T-helper 2 cell treated with Interferon-gamma antibody and Interleukin-4, amounts not matched to agents 100 ng/mL and 5 ng/mL, for 36 hours (primary cell): ENCODE measurements around the gene ZNF138. TPM values are rescaled to one million over a fixed set of nuclear protein-coding genes. Genes with fewer than 3 reads are reported as not detected.
"Not testable (repeated sequence)": the region's sequence is repeated elsewhere in the genome, so short reads cannot be mapped to it uniquely, and the experiment has no call there.

Experiments
- intact Hi-C: fragments of 100-400 bp; cut with micrococcal nuclease; formaldehyde crosslinking; loops from one replicate; pipeline ENCODE4 v1.15.1; 2023
- total RNA-seq: library from RNA; stranded (reverse); gene quantifications from 2 replicates; pipeline ENCODE4 v1.2.3, GENCODE V29; 2022

The ZNF138 gene
- total RNA-seq, 1 donor from 2014 or later: 8.9 TPM

DNA sequence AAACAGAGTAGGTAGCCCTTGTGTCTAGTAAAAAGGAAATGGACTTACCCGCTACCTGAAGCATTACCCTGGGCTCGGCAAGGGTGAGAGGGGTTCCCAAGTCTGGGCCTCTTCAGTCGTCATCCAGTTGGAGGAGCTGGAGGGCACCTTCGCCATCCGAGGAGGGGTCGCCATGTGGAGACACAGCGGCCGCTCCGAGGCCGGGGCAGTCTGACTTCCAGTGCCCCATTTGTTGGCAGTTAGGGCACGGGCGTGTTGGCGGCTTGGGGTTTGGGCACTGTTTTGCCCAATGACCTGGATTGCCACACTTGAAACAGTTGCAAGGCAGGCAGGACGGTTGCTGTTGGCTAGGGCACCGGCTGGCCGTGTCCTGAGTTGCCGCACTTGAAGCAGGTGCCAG, 43.8 kb downstream of the ZNF138 start:
- intact Hi-C loops: not testable (repeated sequence)

DNA sequence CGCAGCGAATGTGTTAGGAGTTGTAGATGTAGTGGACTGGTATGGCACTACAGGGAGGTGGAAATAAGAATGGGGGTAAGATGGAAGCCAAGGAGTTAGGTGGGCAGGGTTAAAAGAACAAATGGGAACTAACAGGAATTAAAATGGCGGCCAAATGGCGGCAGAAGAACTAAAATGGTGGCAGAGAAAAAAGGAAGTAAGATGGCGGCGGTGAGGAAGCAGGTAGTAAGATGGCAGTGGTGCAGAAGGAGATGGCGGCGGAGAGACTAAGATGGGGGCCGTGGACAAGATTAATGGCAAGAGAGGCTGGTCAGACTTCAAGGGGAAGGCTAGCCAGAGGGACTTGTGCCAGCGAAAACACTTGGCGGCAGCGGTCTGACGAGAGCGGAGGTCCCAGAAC, 44.5 kb downstream of the ZNF138 start:
- intact Hi-C loops: no loop called here

DNA sequence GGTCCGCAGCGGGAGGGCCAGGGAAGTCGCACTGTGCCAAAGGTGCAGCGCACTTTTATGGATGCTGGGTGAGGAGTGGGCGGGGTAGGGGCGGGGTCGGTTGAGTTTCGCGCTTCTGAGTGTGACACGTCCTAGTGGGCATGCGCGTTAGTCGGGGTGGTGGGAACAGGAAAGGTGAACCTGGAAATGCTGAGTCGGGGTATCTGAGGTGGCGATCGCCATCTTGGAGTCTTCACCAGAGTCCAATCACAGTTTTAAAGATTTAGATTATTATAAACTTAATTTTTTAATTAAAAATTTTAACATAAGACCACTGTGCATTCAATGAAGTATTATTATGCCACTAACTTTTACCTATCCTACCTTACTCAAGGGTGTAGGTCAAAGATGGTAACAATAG, 45.7 kb downstream of the ZNF138 start:
- intact Hi-C loops: no loop called here

DNA sequence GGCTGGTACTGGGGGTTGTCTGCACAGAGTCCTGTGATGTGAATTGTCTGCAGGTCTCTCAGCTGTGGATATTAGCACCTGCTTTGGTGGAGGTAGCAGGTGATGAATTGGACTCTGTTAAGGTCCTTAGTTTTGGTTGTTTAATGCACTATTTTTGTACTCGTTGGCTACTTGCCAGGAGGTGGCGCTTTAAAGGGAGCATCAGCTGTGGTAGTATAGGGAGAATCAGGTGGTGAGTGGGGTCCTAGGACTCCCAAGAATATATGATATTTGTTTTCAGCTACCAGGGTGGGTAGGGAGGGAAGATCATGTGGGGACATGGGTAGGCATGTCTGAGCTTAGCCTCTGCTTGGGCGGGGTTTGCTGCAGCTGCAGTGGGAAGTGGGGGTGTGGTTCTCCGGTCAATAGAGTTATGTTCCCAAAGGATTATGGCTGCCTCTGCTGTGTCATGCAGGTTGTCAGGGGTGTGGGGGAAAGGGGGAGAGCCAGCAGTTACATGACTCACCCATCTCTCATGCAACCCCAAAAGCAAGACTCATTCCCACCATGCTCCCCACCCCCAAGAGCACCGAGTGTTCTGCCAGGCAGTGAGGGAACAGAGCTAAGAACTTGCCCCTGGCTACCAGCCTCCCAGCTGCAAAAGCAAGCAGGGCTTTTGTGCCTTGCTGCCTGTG, 55.2 kb downstream of the ZNF138 start:
- intact Hi-C loops: no loop called here

DNA sequence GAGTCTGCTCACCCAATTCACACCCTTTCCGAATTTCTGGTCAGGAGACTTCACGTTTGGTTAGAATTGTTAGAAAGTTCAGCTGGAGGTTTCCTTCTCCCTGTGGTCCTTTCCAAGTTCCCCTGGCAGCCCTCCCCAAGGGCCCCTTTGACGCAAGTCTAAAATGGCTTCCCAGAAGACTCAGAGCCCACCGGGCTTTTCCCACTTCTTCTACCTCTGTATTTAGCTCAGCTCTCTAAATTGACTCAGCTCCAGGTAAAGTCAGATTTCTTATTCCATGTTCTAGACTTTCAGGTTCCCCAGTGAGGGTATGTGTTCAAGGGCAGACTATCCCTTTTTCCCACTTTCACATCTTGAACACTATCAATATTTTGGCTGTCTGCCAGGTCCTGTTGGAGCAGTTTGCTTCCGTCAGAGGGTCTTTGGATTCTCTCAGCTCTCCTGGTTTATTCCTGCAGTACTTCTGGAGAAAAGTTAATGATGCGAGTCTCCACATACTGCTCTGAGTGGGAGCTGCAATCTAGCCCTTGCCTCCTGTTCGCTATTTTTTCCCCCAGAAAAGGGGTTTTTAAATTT, 55.8 kb downstream of the ZNF138 start:
- intact Hi-C loops: no loop called here

DNA sequence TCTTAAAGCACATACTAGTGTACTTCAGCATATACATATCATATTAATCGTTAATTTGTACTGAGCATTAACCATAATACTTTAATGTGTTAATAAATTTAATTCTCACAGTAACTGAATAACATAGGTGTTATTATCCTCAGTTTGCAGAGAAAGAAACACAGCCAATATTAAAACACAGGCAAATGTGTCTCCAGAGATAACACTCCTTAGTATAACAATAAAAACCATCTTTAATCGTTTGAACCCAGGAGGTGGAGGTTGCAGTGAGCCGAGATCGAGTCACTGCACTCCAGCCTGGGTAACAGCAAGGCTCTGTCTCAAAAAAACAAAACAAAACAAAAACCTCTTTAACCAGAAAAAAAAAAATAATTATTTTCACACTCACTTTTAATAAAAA, 59.5 kb downstream of the ZNF138 start:
- intact Hi-C loops: no loop called here

DNA sequence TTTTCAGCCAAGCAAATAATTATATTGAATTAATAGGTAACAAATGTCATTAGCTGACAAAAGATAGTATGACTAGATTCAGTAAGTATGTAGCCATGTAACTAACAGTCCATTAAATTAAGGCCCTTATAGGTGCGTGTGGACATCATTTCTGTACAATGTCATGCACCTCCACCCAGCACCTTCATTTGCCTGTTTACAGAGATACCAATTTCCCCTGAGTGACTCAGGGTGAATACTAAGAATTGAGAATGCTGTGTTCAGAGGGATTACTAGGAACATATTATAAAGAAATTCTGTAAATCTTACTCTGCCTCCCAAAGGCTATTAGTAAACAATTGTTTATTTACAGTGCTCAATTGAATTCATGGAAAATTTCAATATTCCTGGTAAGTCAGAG, 60.7 kb downstream of the ZNF138 start:
- intact Hi-C loops: no loop called here

DNA sequence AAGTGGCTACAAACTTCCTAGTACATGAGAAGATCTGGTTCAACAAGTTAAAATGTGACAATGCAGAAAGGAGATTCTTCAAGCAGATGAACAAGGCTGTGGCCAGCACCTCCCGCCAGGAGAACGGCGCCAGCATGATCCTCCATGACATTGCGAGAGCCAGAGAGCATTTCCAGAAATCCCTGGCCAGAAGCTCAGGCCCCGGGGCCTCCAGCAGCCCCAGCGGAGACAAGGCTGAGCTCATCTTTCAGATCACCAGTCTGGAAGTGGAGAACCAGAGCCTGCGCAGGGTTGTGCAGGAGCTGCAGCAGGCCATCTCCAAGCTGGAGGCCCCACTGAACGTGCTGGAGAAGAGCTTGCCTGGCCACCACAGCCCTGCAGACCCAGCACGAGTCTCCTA, 68.8 kb downstream of the ZNF138 start:
- intact Hi-C loops: no loop called here

DNA sequence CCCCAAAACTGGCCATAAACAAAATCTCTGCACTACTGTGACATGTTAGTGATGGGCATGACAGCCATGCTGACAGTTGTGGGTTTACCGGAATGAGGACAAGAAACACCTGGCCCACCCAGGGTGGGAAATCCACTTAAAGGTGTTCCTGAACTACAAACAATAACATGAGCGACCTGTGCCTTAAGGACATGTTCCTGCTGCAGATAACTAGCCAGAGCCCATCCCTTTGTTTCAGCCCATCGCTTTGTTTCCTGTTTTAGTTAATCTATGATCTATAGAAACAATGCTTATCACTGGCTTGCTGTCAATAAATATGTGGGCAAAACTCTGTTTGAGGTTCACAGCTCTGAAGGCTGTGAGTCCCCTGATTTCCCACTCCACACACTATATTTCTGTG, 69.3 kb downstream of the ZNF138 start:
- intact Hi-C loops: not testable (repeated sequence)

DNA sequence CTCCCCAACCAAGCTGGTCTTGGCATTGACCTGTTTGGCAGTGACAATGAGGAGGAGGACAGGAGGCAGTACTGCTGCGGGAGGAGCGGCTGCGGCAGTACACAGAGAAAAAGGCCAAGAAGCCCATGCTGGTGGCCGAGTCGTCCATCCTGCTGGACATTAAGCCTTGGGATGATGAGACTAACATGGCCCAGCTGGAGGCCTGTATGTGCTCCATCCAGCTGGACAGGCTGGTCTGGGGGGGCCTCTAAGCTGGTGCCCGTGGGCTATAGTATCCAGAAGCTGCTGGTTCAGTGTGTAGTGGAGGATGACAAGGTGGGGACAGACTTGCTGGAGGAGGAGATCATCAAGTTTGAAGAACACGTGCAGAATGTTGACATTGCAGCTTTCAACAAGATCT, 69.7 kb downstream of the ZNF138 start:
- intact Hi-C loops: no loop called here

DNA sequence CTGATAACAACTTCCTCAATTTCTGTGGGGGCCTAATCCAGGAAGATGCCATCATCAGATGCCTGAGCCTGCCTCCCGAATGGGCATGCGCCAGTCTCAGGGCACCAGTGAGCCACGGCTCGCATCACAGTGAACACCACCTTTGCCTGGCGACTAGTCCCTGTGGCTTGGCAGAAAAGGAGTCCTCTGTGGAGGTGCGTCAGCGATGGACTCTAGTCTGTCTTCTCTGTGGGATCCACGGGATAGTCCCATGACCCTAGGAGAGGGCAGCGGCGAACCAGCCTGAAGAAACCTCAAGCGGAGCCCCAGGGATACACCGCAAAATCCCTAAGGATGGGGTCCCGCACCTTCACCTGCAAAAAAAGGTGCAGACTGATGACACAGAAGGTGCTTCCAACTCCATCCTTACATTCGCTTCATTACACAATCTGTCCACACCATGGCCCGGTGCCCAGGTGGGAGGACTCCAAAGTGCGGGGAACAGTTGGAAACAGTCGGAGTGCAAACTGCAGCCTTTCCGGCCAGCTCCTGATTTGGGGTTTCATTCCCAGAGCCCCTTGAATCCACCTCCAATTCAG, 73.7 kb downstream of the ZNF138 start:
- intact Hi-C loops: no loop called here

DNA sequence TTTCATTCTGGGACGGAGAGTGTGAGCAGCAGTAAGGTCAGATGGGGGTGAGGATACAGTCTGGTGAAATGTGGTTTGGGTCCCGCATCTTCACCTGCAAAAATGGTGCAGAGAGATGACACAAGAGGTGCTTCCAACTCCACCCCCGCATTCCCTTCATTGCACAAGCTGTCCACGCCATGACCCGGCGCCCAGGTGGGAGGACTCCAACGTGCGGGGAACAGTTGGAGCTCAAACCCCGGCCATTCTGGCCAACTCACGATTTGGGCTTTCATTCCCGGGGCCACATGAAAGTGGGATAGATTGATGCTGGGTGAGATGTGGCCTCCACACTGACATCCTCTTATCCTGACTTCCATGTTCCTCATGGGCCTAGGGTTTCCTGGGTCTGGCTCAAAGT, 74.3 kb downstream of the ZNF138 start:
- intact Hi-C loops: no loop called here

DNA sequence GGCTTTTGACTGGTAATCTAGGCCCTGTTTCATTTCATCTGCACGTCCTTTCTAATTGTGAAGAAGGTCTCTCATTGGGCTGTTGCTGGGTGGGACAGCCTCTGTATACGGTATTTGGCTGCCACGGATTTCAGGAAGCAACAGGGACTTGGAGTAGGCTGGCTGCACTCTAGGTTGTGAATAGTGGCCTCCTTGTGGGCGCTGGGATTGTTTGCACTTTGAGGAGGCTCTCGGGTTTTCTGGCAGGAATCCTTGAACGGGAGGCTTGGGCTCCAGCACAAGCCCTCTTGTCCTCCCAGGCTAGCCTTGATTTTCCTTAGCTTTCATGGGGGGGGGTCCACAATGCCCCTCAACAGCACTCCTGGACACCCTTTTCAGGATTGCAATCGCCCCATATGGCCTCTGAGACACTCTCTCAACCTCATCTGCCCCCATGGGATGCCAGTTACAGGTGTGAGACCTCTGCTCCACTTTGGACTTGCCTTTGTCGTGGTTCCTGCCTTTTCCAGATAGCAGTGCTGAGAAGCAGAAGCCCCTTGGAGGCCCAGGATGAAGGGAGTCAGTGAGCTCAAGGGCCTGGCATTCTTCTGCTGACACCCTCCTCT, 75.0 kb downstream of the ZNF138 start:
- intact Hi-C loops: no loop called here

DNA sequence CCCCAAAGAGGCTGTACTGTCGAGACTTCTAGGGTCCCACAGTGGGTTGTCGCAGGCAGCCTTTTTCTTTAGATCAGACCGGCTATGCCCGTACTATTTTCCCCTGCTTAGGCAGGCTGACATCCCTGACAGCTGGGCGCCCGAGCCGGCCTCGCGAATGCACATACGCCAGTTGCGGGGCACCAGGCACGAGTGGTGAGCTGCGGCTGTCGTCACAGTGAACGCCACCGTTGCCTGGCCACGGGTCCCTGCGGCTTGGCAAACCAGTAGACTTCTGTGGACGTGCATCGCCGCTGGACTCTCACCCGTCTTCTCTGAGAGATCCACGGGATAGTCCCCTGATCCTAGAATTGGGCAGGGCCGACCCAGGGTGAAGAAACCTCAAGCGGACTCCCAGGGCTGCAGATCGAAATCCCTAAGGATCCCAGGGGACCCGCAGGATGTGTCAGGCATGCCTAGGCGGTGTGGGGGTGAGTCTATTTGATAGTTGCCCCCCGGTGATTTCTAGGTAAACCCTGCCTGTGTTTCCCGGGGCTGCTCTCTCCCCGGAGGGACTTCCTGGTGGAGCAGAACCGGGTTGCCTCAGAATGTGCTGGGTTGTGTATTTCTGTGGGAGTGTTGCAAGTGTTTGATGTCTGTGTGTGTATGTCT, 75.8 kb downstream of the ZNF138 start:
- intact Hi-C loops: no loop called here

DNA sequence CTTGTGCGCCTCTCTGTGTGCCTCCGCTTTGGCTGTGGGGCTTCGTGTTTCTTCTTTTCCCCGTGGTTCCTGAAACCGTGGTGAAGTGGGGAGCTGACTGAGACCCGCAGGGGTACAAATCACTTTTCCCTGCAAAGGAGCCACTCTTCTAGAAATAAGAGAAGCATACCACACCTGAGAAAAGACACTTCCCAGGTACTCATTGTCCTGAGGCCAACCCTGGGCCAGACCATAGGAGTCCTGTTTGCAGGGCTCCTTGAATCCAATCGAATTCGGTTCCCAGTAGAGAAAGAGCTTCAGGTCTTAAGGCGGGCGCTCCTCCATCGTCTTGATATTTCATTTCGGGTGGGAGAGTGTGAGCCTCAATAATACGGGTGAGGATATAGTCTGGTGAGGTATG, 76.4 kb downstream of the ZNF138 start:
- intact Hi-C loops: no loop called here

DNA sequence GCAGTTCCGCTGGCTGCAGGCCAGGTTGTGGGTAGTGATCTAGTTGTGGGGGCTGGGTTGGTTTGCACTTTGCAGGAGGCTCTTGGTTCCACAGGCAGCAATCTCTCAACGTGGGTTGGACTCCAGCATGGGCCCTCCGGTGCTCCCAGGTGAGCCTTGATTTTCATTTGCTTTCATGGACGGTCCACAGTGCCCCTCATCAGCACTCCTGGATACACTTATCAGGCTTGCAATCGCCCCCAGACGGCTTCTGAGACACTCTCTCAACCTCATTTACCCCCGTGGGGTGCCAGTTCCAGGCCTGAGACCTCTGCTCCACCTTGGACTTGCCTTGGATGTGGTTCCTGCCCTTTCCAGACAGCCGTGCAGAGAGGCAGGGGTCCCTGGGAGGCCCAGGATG, 77.5 kb downstream of the ZNF138 start:
- intact Hi-C loops: no loop called here

DNA sequence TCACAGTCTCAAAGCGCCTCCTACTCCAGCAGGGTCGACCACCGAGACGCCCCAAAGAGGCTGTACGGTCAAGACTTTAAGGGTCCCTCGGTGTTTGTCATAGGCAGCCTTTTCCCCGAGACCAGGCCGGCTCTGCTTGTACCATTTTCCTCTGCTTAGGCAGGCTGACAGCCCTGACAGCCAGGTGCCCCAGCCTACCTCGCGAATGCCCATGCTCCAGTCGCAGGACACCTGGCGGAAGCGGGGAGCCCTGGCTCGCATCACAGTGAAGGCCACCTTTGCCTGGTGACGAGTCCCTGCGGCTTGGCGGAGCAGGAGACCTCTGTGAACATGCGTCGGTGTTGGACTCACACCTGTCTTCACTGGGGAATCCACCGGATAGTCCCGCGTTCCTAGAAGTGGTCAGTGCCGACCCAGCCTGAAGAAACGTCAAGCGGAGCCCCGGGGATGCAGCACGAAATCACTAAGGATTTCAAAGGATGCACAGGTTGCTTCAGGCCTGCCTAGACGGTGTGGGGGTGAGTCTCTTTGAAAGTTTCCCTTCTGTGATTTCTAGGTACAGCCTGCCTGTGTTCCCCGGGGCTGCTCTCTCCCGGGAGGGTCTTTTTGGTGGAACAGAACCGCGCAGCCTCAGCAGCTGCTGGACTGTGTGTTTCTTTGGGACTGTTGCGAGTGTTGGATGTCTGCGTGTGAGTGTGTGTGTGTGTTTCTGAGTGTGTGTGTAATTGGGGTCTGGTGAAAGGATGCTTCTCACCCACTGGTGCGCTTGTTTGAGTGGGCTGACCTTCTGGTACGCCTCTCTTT, 78.3 kb downstream of the ZNF138 start:
- intact Hi-C loops: no loop called here

DNA sequence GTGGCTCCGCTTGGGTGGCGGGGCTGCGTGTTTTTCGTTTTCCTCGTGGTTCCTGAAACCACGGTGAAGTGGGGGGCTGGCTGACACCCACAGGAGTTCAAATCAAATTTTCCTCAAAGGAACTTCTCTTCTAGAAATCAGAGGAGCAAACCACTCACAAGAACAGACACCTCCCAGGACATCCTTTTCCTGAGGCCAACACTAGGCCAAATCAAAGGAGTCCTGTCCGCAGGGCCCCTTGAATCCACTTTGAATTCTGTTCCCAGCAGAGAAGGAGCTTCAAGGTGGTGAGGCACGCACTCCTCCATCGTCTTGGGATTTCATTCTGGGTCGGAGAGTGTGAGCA, 78.9 kb downstream of the ZNF138 start:
- intact Hi-C loops: no loop called here

DNA sequence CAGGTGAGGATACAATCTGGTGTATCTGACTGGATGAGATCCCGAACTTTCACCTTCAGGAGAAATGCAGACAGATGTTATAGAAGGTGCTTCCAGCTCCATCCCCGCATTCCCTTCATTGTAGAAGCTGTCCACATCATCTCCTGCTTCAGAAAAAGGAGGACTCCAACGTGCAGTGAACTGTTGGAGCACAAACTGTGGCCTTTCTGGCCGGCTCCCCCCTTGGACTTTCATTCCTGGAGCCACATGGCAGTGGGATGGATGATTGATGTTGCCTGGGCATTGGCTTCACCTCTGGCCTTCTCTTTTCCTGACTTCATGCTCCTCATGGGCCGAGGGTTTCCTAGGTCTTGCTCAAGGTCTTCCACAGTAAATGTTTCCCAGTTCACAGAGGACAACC, 79.3 kb downstream of the ZNF138 start:
- intact Hi-C loops: no loop called here

DNA sequence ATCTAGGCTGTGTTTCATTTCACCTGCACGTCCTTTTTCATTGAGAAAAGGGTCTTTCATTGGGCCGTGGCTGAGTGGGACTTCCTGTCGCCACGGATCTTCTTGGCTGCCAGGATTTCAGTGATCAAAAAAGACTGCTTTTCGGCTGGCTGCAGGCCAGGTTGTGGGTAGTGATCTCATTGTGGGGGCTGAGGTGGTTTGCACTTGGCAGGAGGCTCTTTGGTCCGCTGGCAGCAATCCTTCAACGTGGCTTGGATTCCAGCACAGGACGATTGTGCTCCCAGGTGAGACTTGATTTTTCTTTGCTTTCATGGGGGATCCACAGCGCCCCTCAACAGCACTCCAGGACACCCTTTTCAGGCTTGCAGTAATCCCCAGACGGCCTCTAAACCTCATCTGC, 79.9 kb downstream of the ZNF138 start:
- intact Hi-C loops: no loop called here

DNA sequence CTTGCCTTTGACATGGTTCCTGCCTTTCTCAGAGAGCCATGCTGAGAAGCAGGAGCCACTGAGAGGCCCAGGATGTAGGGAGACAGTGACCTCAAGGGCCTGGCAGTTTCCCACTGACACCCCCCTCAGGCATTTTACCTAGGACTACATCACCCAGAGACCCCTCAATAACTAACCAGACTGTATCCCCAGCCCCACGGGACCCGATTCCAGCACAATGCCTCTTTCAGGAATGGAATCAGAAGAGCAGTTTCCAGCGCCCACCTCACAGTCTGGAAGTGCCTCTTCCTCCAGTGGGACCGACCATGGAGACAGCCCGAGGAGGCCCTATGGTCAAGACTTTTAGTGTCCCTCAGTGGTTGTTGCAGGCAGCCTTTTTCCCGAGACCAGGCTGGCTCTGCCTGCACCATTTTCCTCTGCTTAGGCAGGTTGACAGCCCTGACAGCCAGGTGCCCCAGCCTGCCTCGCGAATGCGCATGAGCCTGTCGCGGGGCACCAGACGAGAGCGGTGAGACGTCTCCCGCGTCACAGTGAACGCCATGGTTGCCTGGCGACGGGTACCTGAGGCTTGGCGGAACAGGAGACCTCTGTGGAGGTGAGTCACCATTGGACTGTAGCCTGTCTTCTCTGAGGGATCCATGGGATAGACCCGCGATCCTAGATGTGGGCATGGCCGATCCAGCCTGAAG, 80.5 kb downstream of the ZNF138 start:
- intact Hi-C loops: no loop called here
